Measurements from ENCODE around the gene SORCS2.

SORCS2 gene

DNA sequence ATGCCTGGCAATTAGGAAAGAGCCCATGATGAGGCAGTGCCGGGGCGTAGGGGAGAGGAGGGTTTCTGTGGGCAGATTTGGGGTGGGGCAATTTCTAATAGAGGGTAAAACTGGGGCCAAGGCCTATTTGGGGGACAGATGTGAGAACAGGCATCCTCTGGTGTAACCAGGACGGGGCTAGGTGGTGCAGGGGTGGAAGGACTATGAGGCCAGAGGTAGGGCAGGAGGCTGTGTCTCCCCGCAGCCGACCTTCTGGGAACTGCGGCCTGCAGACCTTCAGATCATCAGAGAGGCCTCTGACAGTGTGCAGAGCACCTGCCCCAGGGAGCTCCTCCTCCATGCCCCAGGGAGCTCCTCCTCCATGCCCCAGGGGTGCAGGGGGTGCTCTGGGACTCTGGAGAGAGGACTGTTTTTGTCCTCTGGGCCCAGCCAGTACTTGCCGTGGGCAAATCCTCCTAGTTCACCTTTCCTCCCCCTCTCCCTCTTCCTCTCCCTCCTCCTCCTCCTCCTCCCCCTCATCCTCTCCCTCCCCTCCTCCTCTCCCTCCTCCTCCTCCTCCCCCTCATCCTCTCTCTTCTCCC lies 101.9 kb downstream of the SORCS2 start:
- H3K27me3 ChIP-seq (replicated peaks; ENCODE audit: control insufficient read depth, insufficient read depth, low read length): peaks cover 2% of the 10 kb centered on the region
- DNase-seq (ENCODE audit: extremely low read depth, insufficient read length): no peak
- H3K4me3 ChIP-seq (replicated peaks; ENCODE audit: low read depth, low read length): no peak overlapping the region
- TF ChIP-seq, protein P1, sequence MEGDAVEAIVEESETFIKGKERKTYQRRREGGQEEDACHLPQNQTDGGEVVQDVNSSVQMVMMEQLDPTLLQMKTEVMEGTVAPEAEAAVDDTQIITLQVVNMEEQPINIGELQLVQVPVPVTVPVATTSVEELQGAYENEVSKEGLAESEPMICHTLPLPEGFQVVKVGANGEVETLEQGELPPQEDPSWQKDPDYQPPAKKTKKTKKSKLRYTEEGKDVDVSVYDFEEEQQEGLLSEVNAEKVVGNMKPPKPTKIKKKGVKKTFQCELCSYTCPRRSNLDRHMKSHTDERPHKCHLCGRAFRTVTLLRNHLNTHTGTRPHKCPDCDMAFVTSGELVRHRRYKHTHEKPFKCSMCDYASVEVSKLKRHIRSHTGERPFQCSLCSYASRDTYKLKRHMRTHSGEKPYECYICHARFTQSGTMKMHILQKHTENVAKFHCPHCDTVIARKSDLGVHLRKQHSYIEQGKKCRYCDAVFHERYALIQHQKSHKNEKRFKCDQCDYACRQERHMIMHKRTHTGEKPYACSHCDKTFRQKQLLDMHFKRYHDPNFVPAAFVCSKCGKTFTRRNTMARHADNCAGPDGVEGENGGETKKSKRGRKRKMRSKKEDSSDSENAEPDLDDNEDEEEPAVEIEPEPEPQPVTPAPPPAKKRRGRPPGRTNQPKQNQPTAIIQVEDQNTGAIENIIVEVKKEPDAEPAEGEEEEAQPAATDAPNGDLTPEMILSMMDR (IDR thresholded peaks at IDR 0.05; ENCODE audit: insufficient read depth, low read length, poor library complexity, severe bottlenecking): no peak
- no peaks in the 10 kb centered on the region for H3K36me3 ChIP-seq (ENCODE audit: control insufficient read depth, insufficient read depth, low read length)

DNA sequence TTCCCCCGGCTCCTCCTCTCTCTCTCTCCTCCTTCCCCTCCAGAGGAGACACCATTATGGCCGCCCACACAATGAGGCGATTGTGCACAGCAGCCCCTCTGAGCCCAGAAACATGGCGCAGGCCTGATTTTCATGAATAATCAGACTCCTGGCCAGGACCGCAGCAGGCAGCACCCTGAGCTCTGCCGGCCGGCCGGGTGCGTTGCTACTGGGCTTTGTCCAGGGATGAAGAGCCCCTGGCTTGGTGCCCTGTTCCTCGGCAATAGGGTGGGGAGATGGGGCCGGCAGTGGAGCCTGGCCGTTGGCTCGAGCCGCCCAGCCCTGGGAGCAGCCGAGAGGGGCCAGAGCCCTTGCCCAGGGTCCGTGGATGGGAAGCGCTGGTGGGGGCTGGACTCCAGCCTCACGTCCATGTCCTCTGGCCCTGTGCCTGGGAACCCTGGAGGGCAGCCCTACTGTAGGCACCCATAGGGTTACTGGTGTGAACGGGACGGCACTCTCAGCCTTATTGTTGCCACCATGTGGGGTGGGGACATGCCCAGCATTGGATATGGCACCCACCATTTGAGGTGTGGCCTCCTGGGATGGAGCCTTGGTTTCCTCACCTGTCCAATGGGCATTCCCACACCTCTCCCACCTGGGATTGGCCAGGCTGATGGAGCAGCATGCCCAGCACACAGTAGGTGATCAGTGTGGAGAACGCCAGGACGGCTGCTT lies 103.0 kb downstream of the SORCS2 start:
- Histone ChIP-seq H3K36me3 (ENCODE audit: control insufficient read depth, insufficient read depth, low read length) (no peaks in the 10 kb centered on the region), H3K27me3 (replicated peaks; ENCODE audit: control insufficient read depth, insufficient read depth, low read length) (peaks cover 2% of the 10 kb centered on the region), H3K4me3 (replicated peaks; ENCODE audit: low read depth, low read length) (no peak overlapping the region)
- TF ChIP-seq, protein P1 (IDR thresholded peaks at IDR 0.05; ENCODE audit: insufficient read depth, low read length, poor library complexity, severe bottlenecking): no peak
- no peak for DNase-seq (ENCODE audit: extremely low read depth, insufficient read length)

DNA sequence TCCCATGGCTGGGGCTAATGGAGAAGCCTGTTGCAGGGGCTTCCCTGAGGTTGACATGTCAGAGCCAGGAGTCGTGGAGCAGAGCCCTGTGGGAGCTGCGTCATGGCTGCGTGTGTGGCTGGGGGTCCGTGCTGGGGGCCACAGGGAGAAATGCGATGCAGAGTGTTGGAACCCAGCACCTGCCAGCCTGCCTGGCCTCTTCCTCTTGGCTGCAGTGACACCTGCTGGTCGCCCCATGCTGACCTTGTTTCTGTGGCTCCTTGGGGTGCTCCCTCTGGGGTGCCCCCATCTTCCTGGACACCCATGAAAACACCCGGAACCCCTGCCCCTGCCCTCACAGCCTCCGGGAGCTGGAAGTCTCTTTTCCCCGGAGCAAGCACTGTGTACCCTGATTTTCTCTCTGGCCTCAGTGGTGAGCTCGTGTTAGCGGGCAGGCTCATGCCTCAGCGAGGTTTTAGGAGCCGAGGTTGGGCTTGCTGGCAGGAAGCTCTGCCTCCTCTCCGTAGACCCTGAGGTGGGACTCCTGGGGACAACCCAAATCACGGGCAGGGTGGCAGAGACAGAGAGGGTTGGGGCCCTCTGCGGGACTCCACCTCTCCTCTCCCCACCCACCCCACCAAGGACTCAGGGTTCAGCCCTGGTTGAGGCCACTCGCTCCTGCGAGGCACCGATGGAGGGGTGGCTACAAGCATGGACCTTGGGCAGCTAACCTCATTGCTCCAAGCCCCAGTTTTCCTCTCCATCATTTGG lies 103.7 kb downstream of the SORCS2 start:
- H3K27me3 ChIP-seq (replicated peaks; ENCODE audit: control insufficient read depth, insufficient read depth, low read length): peaks cover 2% of the 10 kb centered on the region; the same call in 1 of the 2 replicates
- H3K4me3 ChIP-seq (replicated peaks; ENCODE audit: low read depth, low read length): no peak overlapping the region
- no peak for DNase-seq (ENCODE audit: extremely low read depth, insufficient read length)
- TF ChIP-seq, protein P1 (IDR thresholded peaks at IDR 0.05; ENCODE audit: insufficient read depth, low read length, poor library complexity, severe bottlenecking): peak; percentile 61
- no peaks in the 10 kb centered on the region for H3K36me3 ChIP-seq (ENCODE audit: control insufficient read depth, insufficient read depth, low read length)

DNA sequence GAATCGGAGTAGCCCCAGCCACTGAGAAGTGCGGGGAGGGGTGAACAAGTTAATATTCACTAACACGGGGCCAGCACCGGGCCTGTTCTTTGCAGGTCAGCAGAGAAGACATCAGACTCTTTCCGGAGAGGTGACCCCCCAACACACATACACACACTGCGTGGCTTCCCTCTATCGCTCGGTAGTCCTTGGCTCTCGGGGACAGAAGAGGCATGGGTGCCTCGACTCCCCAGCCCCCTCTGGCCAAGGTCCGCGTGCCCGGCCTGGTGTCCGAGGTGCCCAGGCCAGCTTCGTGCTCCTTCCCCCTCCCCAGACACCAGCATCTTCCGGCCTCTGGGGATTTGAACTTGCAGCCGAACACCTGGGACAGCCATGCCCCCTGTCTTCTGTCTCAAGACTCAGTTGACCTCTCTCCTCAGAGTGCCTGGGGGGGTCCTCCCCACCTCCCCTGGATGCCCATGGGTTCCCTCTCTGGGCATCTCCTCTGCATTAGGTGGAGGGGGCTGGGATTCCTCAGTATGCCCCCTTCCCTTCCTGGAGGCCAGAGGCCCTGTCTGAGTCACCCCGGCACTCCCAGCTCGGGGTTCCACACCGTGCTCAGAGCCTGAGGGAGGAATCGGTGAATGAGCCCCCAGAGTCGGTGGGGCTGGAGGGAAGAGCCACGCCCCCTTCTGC lies 104.5 kb downstream of the SORCS2 start:
- no peak for DNase-seq (ENCODE audit: extremely low read depth, insufficient read length)
- H3K4me3 ChIP-seq (replicated peaks; ENCODE audit: low read depth, low read length): no peak overlapping the region
- TF ChIP-seq, protein P1 (IDR thresholded peaks at IDR 0.05; ENCODE audit: insufficient read depth, low read length, poor library complexity, severe bottlenecking): no peak
- no peaks in the 10 kb centered on the region; the same call in 1 of the 2 replicates for H3K27me3 ChIP-seq (replicated peaks; ENCODE audit: control insufficient read depth, insufficient read depth, low read length)
- no peaks in the 10 kb centered on the region for H3K36me3 ChIP-seq (ENCODE audit: control insufficient read depth, insufficient read depth, low read length)

DNA sequence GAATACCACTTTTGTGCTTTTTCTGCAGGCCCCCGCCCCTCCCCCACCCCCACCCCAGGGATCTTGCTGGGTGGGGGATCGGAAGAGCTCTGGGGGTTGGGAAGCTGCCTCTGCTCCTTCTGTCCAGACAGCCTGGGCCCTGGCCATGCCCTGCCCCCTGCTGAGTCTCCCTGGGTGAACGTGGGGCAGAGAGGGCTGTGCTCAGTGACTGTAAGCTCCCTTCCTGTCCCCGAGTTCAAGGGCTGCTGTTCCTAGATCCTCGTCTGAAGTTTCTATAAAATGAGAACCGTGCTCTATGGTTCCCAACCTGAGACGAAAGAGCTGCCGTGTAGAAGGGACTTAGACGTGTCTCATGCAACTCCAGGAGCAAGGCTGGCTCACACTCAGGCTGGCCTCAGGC lies 105.0 kb downstream of the SORCS2 start:
- no peak for DNase-seq (ENCODE audit: extremely low read depth, insufficient read length)
- TF ChIP-seq, protein P1 (IDR thresholded peaks at IDR 0.05; ENCODE audit: insufficient read depth, low read length, poor library complexity, severe bottlenecking): no peak
- Histone ChIP-seq H3K36me3 (ENCODE audit: control insufficient read depth, insufficient read depth, low read length) (no peaks in the 10 kb centered on the region), H3K27me3 (replicated peaks; ENCODE audit: control insufficient read depth, insufficient read depth, low read length) (no peaks in the 10 kb centered on the region; the same call in 1 of the 2 replicates), H3K4me3 (replicated peaks; ENCODE audit: low read depth, low read length) (no peak overlapping the region)

Data from GM06990 (cell line).